Occipital lobe (tissue), 2 donors: ENCODE results near the gene CDHR5. TPM values are rescaled to one million over a fixed set of nuclear protein-coding genes. Genes with fewer than 3 reads are reported as not detected.
A peak's percentile ranks its signal among the peaks of the same experiment; 100 is the strongest.

ENCODE experiments used
- DNase-seq: peaks from one replicate; lab custom pipeline; 2025; lab: John Stamatoyannopoulos, UW
- total RNA-seq: library from RNA; depleted of rRNA; stranded (reverse); fragments of >200 nt; gene quantifications from one replicate; pipeline ENCODE4 v1.2.3, GENCODE V29; 2014

The CDHR5 gene
- total RNA-seq, 1 donor from 2014 or later: not detected

DNA sequence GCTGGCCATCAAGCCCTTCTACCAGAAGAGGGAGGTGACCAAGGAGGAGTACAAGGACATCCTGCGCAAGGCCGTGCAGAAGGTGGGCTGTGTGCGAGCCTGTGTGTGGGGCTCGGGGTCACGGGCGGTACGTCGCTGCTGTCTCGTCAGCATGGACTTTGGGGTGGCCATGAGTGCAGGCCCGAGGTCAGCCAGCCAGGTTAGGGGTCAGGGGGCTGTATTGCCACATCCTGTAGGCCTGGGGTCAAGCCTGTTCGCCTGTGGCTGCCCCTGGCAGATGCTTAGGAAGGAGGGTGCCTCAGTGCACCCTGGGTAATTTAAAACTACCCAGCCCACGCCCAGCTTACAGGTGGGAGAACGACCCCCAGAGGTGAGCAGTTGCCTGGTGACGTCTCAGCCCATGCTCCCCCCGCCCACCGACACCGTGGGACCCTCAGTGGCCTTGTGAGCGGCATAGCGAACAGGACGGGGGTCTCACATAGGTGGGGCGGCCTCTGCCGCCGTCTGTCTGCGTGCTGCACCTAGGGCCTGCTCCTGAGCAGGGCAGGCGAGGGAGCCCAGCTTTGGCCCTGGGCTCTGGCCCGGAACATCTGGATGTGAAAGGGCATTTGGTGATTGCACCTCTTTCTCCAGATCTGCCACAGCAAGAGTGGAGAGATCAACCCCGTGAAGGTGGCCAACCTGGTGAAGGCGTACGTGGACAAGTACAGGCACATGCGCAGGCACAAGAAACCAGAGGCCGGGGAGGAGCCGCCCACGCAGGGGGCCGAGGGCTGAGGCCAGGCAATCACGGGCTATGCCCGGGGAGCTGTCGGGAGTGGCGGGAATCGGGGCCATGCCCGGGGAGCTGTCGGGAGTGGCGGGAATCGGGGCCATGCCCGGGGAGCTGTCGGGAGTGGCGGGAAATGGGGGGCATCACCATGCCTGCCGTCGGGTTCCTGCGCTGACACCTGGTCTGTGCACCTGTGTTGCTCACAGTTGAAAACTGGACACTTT, 13.5 kb downstream of the CDHR5 start:
- DNase-seq: no peak

- DNase-seq: no peak
These were observed 14.5 kb downstream of the CDHR5 start for GRCh38 chr11:610146-610801.

GRCh38 chr11:609341-609811, 15.4 kb downstream of the CDHR5 start:
- DNase-seq: no peak

DNA sequence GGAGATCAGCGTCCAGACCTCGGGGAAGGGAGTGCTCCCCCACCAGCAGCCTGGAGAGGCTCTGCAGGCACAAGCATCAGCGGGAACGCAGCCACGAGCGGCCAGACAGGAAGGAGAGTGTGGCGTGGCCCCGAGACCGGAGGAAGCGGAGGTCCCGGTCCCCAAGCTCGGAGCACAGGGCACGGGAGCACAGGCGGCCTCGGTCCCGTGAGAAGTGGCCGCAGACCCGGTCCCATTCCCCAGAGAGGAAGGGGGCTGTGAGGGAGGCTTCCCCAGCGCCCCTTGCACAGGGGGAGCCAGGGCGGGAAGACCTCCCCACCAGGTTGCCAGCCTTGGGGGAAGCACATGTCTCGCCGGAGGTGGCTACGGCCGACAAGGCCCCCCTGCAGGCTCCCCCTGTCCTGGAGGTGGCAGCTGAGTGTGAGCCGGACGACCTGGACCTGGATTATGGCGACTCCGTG, 15.9 kb downstream of the CDHR5 start:
- no peak for DNase-seq

GRCh38 chr11:607971-608659, 16.6 kb downstream of the CDHR5 start:
- no peak for DNase-seq

- no peak for DNase-seq
These were observed 17.6 kb downstream of the CDHR5 start for GRCh38 chr11:607020-607780.

- peak; percentile 25 for DNase-seq
These were observed 18.5 kb downstream of the CDHR5 start for GRCh38 chr11:606245-606644.

GRCh38 chr11:605286-606129, 19.2 kb downstream of the CDHR5 start:
- DNase-seq: no peak

- DNase-seq: no peak
These were observed 21.6 kb downstream of the CDHR5 start for GRCh38 chr11:603154-603553.

GRCh38 chr11:601573-602245, 23.0 kb downstream of the CDHR5 start:
- no peak for DNase-seq

DNA sequence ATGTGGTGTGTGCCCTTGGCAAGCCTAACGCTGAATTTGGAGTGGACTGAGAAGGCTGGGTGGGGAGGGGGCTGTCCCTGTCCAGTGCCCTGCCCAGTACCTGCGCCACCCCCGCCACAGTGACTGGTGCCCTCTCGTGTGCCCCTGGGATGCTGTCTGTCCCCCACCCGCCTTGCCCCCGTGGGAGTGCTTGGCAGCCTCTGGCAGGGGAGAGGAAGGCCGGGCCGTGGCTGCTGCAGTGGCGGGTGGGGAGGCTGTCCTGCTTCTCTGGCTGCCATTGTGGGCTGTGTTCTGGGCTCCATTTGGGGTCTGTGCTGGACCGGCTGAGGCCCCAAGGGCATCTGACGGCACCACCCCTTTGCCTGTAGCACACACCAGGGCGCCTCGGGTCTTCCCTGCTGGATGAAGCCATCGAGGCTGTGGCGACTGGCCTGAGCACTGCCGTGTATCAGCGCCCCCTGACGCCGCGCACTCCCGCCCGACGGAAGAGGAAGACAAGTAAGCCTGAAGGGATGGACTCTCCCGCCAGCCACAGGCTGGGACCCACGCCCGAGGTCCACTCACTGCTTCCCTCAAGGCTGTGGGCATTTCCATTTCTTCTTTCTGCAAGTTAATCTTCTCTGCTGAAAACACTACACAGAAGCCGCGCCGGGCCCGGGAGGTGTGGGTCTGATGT, 26.6 kb downstream of the CDHR5 start:
- no peak for DNase-seq

DNA sequence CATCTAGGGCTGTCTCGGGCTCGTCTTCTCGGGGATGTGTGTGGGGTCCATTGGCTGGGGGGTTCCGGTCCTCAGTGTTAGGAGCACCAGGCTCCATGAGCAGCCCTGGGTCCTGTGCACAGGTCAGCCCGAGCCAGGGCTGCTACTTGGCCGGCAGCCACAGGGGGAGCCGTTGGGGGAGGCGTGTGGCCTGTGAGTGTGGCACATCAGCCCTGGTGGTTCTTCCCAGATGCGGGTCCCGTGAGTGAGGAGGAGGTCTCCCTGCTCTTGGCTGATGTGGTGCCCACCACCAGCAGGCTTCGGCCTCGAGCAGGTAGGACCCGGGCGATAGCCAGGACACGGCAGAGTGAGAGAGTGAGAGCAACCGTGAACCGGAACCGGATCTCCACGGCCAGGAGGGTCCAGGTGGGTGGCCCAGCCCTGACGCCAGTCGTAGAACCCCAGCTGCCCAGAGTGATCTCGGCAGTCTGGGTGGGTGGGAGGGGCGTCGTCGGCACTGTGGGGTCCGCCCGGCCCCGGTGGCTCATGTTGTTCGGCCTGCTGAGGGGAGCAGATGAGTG, 27.5 kb downstream of the CDHR5 start:
- DNase-seq: no peak

DNA sequence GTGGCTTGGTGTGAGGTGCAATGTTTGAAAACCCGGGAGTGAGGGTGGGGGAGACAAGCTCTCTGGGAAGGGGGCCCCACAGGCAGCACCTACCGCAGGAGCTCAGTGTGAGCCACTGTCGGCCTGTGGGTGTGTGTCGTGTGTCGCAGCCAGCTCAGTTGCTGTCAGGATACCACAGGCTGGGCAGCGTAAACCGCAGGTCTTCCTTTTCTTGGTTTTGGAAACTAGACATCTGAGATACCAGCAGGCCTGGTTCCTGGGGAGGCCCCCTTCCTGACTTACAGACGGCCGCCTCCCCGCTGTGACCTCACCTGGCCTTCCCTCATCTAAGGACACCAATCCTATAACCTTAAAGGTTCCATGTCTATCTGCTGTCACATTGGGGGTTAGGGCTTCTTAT, 28.4 kb downstream of the CDHR5 start:
- no peak for DNase-seq

DNA sequence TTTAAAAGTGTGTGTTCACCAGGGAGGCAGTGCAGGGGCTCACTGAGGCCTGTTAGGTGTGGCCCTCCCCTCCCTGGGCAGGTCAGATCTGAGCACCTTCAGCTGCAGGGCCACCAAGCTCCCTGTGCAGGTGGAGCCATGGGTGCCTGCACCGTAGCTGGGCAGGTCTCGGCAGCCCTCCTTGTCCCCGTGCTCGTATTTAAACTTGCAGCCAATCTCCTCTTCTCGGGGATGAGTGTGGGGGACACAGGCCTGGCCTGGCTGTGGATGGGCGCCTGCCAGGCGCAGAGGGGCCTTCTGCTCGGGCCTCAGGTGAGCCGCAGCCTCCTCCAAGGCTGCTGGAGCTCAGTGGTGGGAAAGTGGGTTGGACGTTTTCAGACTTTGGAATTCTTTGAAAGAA, 29.4 kb downstream of the CDHR5 start:
- DNase-seq: no peak

GRCh38 chr11:593347-593746, 31.4 kb downstream of the CDHR5 start:
- DNase-seq: no peak

DNA sequence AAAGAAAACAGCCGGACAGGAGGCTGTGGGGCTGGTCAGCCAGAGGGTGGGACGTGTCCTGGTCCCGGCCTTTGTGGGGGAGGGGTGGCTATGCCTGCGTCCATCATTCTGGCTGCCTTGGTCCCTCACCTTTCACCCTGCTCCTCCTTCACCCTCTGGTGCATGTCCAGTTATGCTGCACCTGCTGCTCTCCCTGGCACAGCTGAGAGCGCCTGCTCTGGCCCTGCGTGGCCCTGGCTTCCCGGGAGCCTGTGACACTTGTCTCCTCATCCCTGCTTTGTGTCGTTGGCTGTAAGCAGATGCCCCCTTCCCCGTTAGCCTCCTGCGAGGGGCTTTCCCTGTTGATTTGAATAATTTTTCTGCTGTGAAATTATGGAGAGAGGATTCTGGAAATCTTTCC, 31.8 kb downstream of the CDHR5 start:
- no peak for DNase-seq

DNA sequence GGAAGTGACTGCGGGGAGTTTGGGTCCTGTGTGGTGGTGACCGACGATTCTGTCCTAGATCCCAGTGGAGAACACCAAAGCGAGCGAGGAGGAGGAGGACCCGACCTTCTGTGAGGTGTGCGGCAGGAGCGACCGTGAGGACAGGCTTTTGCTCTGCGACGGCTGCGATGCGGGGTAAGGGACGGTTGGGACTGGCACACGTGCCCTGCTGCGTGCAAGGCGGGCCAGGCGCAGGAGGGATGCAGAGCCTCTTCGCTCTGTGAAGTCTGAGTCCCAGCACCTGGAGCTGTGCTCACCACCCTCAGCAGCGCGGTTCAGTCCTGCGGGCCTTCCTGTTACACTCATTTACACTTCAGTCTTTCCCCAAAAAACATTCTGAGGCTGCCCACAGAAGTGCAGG, 32.3 kb downstream of the CDHR5 start:
- no peak for DNase-seq

- DNase-seq: no peak
These were observed 33.8 kb downstream of the CDHR5 start for GRCh38 chr11:590997-591396.

- no peak for DNase-seq
These were observed 35.0 kb downstream of the CDHR5 start for GRCh38 chr11:589798-590197.
